ENCODE results near the gene PDP2.

DNA sequence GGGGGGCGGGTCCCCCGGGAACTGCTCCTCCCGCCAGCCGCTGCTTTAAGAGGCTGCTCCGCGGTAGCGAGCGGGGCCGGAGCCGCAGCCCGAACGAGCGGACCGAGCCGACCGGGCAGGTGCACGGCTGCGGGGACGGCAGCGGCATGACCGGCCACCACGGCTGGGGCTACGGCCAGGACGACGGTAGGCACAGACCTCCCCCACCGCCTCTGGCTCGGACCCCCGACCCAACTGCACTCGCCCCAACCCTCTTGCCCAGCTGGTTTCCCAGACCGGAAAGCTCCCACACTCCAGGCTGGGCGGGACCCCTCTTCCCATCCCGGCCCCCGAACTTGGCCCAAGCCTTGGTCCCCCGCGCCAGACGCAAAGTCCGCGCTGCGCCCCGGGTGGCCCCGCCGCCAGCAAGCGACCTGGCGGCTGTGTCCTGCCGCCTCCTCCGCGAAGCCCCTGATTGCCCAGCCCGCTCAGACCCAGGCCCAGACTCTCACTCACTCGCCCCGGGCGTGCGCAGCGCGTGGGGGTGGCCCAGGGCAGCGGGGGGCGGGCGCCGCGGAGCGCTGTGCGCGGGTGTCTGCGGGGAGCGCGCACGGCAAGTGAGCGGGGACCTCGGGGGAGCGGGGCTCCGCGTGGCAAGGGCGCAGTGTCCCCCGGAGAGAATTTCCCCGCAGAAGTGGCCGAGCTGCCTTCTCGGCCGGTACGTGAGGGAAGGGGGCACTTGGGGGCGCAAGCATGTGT is 35.8 kb upstream of the PDP2 start, which contains the start of gene CA7:
- TF ChIP-seq, protein P1, sequence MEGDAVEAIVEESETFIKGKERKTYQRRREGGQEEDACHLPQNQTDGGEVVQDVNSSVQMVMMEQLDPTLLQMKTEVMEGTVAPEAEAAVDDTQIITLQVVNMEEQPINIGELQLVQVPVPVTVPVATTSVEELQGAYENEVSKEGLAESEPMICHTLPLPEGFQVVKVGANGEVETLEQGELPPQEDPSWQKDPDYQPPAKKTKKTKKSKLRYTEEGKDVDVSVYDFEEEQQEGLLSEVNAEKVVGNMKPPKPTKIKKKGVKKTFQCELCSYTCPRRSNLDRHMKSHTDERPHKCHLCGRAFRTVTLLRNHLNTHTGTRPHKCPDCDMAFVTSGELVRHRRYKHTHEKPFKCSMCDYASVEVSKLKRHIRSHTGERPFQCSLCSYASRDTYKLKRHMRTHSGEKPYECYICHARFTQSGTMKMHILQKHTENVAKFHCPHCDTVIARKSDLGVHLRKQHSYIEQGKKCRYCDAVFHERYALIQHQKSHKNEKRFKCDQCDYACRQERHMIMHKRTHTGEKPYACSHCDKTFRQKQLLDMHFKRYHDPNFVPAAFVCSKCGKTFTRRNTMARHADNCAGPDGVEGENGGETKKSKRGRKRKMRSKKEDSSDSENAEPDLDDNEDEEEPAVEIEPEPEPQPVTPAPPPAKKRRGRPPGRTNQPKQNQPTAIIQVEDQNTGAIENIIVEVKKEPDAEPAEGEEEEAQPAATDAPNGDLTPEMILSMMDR (IDR thresholded peaks at IDR 0.05): no peak
- TF ChIP-seq POLR2A (IDR thresholded peaks at IDR 0.05): no peak
